Bronchial epithelial cell (primary cell): Measurements from ENCODE around the gene MC5R. TPM values are rescaled to one million over a fixed set of nuclear protein-coding genes. Genes with fewer than 3 reads are reported as not detected.
"Not testable (repeated sequence)": the region's sequence is repeated elsewhere in the genome, so short reads cannot be mapped to it uniquely, and the experiment has no call there.

Source experiments
- DNase-seq: peaks from one replicate; pipeline ENCODE4 v3.0.0-alpha.2; 2010; ENCODE audit warnings: low read depth
- FAIRE-seq: peaks from 2 replicates; lab custom pipeline; 2011; peaks lifted over from hg19 to GRCh38; lab: Jason Lieb, UNC
- H3K27me3 ChIP-seq: 2 replicates; pipeline ENCODE4 v1.5.1; 2011; ENCODE audit warnings: low read length; ENCODE audit not compliant: control insufficient read depth, insufficient read depth
- H3K36me3 ChIP-seq: 2 replicates; pipeline ENCODE4 v1.5.1; 2011; ENCODE audit warnings: low read length; ENCODE audit not compliant: control insufficient read depth, insufficient read depth
- H3K4me3 ChIP-seq: 2 replicates; pipeline ENCODE4 v1.5.1; 2011; ENCODE audit warnings: mild to moderate bottlenecking, low read depth, low read length, control low read depth
- total RNA-seq: library from RNA; depleted of rRNA; stranded (reverse); fragments of >200 nt; gene quantifications from 2 replicates; pipeline ENCODE4 v1.2.1, GENCODE V29; 2014
- TF ChIP-seq, protein P1 (sequence below): IDR thresholded peaks from 2 replicates; pipeline ENCODE4 v1.5.1; 2011; ENCODE audit warnings: mild to moderate bottlenecking, moderate library complexity, low read length, control low read depth, inconsistent platforms; ENCODE audit not compliant: insufficient read depth, severe bottlenecking

The MC5R gene
- total RNA-seq, 1 donor from 2014 or later = not detected

DNA sequence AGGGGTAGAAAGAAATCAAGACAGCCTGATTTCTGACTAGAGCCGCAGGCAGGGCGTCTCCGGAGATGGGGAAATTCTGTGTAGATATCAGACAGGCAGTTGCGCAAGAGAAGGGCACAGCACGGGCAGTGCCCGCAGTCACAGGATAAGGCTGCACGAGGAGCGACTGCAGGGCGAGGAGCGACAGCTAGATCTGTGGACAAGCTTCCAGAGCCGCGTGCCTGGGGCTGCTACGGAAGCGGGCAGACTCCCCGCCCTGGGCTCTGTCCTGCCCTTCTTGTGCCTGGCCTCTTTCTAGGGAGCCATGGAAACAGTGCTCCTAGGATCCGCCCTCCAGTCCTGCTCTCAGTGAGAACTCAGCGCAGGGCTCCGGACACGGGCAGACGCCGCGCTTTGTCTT is 12.6 kb downstream of the MC5R start:
- no peak for FAIRE-seq

DNA sequence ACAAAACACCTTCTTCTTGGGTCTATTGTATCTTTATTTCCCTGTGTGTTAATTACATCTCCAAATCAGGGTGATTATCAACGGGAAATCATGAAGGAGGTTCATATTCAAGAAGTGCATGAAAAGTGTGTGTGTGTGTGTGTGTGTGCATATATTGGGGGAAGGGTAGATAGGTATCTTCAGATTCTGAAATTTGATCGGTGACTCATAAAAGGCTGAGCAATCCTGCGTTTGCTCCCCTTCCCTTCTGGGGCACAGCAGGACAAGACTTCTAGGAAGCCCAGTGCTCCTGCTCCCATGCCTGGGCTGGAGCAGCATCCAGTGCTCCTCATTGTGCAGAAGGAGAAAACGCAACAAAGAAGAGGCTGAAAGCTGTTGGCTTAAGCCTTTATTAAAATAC is 25.8 kb downstream of the MC5R start:
- H3K36me3 ChIP-seq = no peaks in the 10 kb centered on the region
- FAIRE-seq = no peak
- DNase-seq = no peak
- TF ChIP-seq, protein P1, sequence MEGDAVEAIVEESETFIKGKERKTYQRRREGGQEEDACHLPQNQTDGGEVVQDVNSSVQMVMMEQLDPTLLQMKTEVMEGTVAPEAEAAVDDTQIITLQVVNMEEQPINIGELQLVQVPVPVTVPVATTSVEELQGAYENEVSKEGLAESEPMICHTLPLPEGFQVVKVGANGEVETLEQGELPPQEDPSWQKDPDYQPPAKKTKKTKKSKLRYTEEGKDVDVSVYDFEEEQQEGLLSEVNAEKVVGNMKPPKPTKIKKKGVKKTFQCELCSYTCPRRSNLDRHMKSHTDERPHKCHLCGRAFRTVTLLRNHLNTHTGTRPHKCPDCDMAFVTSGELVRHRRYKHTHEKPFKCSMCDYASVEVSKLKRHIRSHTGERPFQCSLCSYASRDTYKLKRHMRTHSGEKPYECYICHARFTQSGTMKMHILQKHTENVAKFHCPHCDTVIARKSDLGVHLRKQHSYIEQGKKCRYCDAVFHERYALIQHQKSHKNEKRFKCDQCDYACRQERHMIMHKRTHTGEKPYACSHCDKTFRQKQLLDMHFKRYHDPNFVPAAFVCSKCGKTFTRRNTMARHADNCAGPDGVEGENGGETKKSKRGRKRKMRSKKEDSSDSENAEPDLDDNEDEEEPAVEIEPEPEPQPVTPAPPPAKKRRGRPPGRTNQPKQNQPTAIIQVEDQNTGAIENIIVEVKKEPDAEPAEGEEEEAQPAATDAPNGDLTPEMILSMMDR = no peak
- H3K4me3 ChIP-seq = no peak overlapping the region
- no peaks in the 10 kb centered on the region for H3K27me3 ChIP-seq

More for the DNA sequence above, 12.6 kb downstream of the MC5R start:
- no peak for DNase-seq
- H3K4me3 ChIP-seq = no peak overlapping the region
- TF ChIP-seq, protein P1 = no peak
- no peaks in the 10 kb centered on the region for H3K27me3 ChIP-seq
- no peaks in the 10 kb centered on the region for H3K36me3 ChIP-seq

DNA sequence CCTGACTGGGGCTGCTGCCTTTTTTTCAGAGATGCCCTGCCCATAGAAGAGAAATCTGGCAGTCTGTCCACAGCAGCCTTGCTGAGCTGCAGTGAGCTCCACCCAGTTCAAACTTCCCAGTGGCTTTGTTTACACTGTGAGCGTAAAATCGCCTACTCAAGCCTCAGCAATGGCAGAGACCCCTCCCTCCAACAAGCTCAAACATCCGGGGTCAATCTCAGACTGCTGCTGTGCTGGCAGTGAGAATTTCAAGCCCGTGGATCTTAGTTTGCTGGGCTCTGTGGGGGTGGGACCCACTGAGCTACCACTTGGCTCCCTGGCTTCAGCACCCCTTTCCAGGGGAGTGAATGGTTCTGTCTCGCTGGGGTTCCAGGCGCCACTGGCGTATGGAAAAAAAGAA is 38.9 kb downstream of the MC5R start:
- H3K27me3 ChIP-seq, FAIRE-seq, H3K36me3 ChIP-seq, H3K4me3 ChIP-seq, DNase-seq: not testable (repeated sequence)

DNA sequence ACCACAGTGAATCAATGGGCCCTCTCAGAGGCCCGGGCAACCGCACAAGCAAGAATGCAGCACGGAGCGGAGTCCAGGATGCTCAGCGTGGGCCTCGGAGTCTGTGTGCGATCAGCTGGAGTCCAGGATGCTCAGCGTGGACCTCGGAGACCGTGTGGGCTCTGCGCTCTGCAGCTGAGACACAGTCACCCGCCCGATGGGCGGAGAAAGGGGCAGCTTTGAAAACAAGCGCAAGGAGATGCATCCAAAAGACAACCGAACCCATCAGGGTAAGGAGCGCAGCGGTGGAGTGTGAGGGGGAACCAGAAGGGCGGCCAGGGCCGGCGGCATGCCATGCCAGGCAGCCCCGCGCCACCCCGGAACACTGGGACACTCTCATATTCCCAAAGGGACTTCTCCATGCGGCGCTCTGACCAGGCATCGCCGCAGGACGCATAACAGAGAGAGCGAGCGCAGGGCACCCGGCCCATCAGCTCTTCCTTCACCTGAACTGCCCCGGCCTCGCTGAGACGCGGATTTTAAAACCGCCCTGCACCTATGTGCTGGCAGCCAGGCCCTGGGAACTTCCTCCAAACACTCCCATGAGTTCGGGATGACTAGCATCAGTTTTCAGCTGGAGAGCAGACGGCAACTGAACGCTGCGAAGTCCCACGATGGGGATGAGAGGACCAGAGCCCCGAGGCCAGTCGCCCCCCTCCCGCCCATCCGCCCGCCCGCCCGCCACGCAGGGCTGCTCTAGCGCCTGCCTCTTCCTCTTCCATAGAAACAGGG is 44.7 kb downstream of the MC5R start:
- no peak for DNase-seq
- no peak overlapping the region for H3K4me3 ChIP-seq
- H3K36me3 ChIP-seq = no peaks in the 10 kb centered on the region
- no peak for FAIRE-seq
- TF ChIP-seq, protein P1 = no peak
- H3K27me3 ChIP-seq = no peaks in the 10 kb centered on the region

DNA sequence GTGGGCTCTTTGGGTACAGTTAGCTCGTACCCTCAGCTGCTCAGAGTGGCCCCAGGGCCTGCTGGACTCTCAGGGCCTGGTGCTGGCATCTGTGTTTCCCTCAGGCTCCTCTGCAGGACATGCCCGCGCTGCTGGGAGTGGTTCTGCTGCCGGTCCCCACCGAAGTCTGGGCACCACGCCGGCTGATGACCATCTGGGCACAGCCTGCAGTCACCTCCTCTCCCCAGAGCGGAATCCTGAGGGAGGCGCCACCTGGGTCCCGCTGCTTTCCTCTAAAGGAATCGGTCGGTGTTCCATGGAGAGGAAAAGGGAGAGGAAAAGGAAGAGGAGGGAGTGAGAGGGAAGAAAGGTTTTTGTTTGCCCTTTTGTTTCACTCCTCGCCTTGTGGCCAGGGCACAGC is 47.8 kb downstream of the MC5R start:
- Histone ChIP-seq H3K36me3 (no peaks in the 10 kb centered on the region), H3K27me3 (no peaks in the 10 kb centered on the region), H3K4me3 (no peak overlapping the region)
- FAIRE-seq (no peak), DNase-seq (no peak)
- TF ChIP-seq, protein P1 = no peak

DNA sequence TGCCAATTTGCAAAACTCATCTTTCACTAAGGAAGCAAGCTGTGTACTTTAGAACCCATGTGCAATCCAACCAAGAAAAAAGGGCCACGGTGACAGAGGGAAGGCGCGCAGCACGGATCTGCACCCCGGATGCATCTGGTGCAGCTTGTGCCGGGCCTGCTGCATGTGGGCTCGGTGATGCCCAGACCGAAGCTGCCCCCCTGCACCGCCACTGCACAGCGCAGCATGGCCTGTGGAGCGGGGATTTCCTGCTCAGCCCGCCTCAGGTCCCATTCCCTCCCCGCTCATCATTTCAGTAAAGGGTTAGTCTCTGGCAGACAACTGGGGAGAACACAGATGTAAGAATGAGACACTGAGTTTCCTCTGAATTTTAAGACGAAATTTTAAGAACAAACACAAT is 48.4 kb downstream of the MC5R start:
- TF ChIP-seq, protein P1 = no peak
- H3K27me3 ChIP-seq = no peaks in the 10 kb centered on the region
- H3K4me3 ChIP-seq = no peak overlapping the region
- DNase-seq (no peak), FAIRE-seq (no peak)
- H3K36me3 ChIP-seq = no peaks in the 10 kb centered on the region
